Testis (tissue), 3 donors: ENCODE data around the gene PPP2R5B. TPM values are rescaled to one million over a fixed set of nuclear protein-coding genes. Genes with fewer than 3 reads are reported as not detected.

Experiments used
- DNase-seq: peaks from one replicate; pipeline ENCODE4 v3.0.0-alpha.2; 2019
- H3K27ac ChIP-seq, 2 donors: fragments of 200-600 bp; sonication (generic); one replicate each; pipeline ENCODE4 v1.5.1; 2019
- H3K27me3 ChIP-seq: fragments of 200-600 bp; sonication (generic); one replicate; pipeline ENCODE4 v1.5.1; 2019
- H3K36me3 ChIP-seq: fragments of 200-600 bp; sonication (generic); one replicate; pipeline ENCODE4 v1.5.1; 2017; ENCODE audit warnings: low read depth; ENCODE audit errors: missing control alignments
- H3K4me1 ChIP-seq: fragments of 200-600 bp; sonication (generic); one replicate; pipeline ENCODE4 v1.5.1; 2019
- H3K4me3 ChIP-seq, 2 donors: fragments of 200-600 bp; sonication (generic); one replicate each; pipeline ENCODE4 v1.5.1; 2017 to 2019
- H3K9me3 ChIP-seq: fragments of 200-600 bp; sonication (generic); one replicate; pipeline ENCODE4 v1.5.1; 2017
- POLR2A ChIP-seq: fragments of 450-650 bp; IDR thresholded peaks from one replicate; pipeline ENCODE4 v1.6.1; 2017; ENCODE audit warnings: antibody characterized with exemption, mild to moderate bottlenecking, moderate library complexity
- WGBS, 2 donors: methylation state at CpG; one replicate each; pipeline ENCODE4 v1.1.5; 2018; 5-methylcytosine and 5-hydroxymethylcytosine counted together
- intact Hi-C: fragments of 100-400 bp; cut with DNase I; formaldehyde crosslinking; loops from one replicate; pipeline ENCODE4 v1.15.1; 2023; ENCODE audit warnings: low total_unique reads
- polyA plus RNA-seq: library from polyadenylated mRNA; stranded (reverse); fragments of 350-450 nt; fragmentation: Illumina TruSeq; extraction: RNeasy Lipid Tissue Mini Kit (QIAGEN cat#74804); gene quantifications from one replicate; pipeline ENCODE4 v1.2.3, GENCODE V29; 2014; ENCODE audit warnings: low read depth, low replicate concordance; ENCODE audit not compliant: insufficient read depth
- total RNA-seq, 2 donors: library from RNA; depleted of rRNA; stranded (reverse); fragments of >200 nt; gene quantifications; one replicate each; pipeline ENCODE4 v1.2.3, GENCODE V29; 2016
- TF ChIP-seq, protein P1 (sequence below), 3 experiments: fragments of 450-650 bp in 2 of 3; fragments of 200-600 bp in 1 of 3; sonication (generic) in 1 of 3; IDR thresholded peaks; one replicate each; pipeline ENCODE4 v1.5.1; 2016 to 2019; ENCODE audit warnings: antibody characterized with exemption in 3 of 3, mild to moderate bottlenecking in 2 of 3, moderate library complexity in 1 of 3

The PPP2R5B gene
- total and polyA plus RNA-seq, 3 donors from 2014 or later = 9.9 to 26.2 (median 19.4) TPM

DNA sequence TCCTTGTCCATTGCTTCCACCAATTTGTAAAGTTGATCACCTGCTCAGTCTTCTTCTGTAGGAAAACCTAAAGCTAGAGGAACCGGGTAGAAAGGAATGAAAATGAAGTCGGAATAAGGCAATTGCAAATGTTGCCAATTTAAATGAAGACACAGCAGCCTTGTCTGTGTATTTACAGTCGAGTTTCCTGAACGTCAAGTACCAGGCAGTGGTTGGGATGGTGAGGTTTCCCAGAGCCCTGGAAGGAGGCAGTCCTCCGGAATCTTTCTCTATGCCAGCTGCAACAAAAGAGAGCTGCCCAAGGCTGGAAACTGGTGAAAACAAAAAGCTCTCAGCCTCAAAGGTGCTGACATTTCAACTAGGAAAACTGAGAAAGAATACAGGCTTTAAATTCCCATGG is 29.7 kb downstream of the PPP2R5B start:
- no peak for DNase-seq
- intact Hi-C loops = no loop called here
- Histone ChIP-seq H3K4me1 (no peaks in the 10 kb centered on the region), H3K36me3 (no peaks in the 10 kb centered on the region), H3K4me3 (no peak overlapping the region), H3K9me3 (no peaks in the 10 kb centered on the region), H3K27me3 (no peaks in the 10 kb centered on the region), H3K27ac (no peak overlapping the region)
- TF ChIP-seq POLR2A = no peak
- TF ChIP-seq, protein P1, sequence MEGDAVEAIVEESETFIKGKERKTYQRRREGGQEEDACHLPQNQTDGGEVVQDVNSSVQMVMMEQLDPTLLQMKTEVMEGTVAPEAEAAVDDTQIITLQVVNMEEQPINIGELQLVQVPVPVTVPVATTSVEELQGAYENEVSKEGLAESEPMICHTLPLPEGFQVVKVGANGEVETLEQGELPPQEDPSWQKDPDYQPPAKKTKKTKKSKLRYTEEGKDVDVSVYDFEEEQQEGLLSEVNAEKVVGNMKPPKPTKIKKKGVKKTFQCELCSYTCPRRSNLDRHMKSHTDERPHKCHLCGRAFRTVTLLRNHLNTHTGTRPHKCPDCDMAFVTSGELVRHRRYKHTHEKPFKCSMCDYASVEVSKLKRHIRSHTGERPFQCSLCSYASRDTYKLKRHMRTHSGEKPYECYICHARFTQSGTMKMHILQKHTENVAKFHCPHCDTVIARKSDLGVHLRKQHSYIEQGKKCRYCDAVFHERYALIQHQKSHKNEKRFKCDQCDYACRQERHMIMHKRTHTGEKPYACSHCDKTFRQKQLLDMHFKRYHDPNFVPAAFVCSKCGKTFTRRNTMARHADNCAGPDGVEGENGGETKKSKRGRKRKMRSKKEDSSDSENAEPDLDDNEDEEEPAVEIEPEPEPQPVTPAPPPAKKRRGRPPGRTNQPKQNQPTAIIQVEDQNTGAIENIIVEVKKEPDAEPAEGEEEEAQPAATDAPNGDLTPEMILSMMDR (IDR thresholded peaks at IDR 0.05) = no peak
- WGBS, 2 donors = 54 to 73% methylated on average over 4 to 5 of the region's 5 CpGs

DNA sequence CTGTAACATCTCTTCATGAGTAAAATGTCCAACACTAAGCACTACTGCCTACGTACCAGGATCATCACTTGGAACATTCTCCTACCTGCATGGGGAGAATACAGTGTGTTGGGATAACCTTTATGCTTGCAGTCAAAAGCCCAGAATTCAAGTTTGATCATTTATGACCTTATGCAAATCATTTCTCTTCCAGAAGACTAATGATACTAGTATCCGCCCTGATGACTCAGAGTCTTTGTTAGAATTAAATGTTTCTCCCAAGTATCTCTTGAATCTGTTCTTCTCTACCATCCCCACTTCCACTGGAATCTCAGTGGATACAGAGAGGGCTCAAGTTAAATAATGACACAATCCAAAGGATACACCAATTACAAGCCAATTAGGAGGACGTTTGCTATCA is 35.0 kb downstream of the PPP2R5B start:
- WGBS, 2 donors = 66 to 77% methylated on average over 3 of the region's 3 CpGs
- no peak for DNase-seq
- Histone ChIP-seq H3K4me3 (no peak overlapping the region), H3K27me3 (no peaks in the 10 kb centered on the region), H3K36me3 (no peaks in the 10 kb centered on the region), H3K9me3 (no peaks in the 10 kb centered on the region), H3K27ac (no peak overlapping the region), H3K4me1 (no peaks in the 10 kb centered on the region)
- intact Hi-C loops = no loop called here
- TF ChIP-seq POLR2A = no peak
- TF ChIP-seq, protein P1 (IDR thresholded peaks at IDR 0.05) = no peak

DNA sequence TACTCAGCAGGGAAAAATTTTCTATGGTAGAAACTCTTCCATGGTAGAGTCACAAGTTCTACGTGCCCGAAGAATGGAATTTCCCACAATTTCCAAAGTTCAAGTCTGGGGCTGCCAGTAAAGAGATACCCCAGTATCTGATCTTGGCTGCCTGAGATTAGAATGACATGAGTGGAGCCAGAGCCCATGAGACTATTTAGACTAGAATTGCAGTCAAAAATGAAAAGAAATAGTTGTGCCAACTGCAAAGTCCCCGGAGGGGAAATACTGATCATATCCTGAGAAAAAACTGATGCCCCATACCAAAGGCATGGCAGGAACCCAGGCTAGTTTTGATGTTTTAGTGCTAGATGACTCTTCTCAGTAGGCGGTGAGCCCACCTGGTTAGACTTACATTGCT is 36.2 kb downstream of the PPP2R5B start:
- H3K27ac ChIP-seq = no peak overlapping the region
- H3K4me3 ChIP-seq = no peak overlapping the region
- H3K27me3 ChIP-seq = no peaks in the 10 kb centered on the region
- WGBS, 2 donors = 71 to 74% methylated on average over 4 of the region's 4 CpGs
- no peak for DNase-seq
- H3K4me1 ChIP-seq = peaks cover 2% of the 10 kb centered on the region
- TF ChIP-seq POLR2A = no peak
- TF ChIP-seq, protein P1 (IDR thresholded peaks at IDR 0.05) = no peak
- no peaks in the 10 kb centered on the region for H3K9me3 ChIP-seq
- intact Hi-C loops = no loop called here
- no peaks in the 10 kb centered on the region for H3K36me3 ChIP-seq

DNA sequence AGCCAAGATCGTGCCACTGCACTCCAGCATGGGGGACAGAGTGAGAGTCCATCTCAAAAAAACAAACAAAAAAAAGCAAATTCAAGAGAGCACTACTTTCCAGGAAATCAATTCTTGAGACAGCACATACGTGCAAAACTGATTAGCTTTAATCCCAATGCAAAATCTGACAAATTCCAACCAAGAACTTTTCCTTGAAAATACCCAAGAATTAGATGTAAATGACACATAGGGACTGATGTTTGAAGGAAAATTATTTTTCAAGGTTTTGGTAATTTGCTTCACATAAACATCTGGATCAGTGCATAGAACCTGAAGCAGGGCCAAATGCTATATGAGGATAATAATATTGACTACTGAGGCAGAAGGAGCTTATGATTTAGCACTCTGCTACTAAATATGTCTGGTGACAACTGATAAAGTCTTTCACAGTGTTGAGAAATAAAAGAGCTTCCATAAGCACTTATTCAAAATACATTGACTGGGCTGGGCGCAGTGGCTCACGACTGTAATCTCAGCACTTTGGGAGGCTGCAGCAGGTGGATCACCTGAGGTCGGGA is 38.7 kb downstream of the PPP2R5B start:
- TF ChIP-seq, protein P1 (IDR thresholded peaks at IDR 0.05) = no peak
- TF ChIP-seq POLR2A = no peak
- H3K4me1 ChIP-seq = peaks cover 2% of the 10 kb centered on the region
- no peaks in the 10 kb centered on the region for H3K9me3 ChIP-seq
- H3K4me3 ChIP-seq = no peak overlapping the region
- WGBS, 2 donors = 81 to 86% methylated on average over 5 of the region's 5 CpGs
- intact Hi-C loops = no loop called here
- no peak for DNase-seq
- no peaks in the 10 kb centered on the region for H3K36me3 ChIP-seq
- H3K27ac ChIP-seq = no peak overlapping the region
- no peaks in the 10 kb centered on the region for H3K27me3 ChIP-seq

DNA sequence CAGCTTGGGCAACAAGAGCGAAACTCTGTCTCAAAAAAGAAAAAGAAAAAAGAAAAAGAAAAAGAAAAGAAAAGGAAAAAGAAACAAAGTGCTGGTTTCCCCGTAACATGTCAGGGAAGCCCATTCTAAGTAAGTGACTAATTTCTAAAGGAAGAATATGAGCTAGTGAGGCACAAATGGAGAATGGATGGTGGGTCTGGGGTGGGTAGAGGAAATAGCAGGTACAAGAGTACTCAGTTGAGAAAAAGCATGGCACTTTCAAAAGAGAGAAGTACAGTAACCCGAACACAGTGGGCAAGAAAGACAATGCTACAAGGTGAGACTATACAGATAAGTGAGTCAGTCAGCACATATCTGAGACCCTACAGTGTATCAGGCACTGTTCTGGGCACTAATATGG is 42.9 kb downstream of the PPP2R5B start:
- H3K9me3 ChIP-seq = no peaks in the 10 kb centered on the region
- H3K36me3 ChIP-seq = no peaks in the 10 kb centered on the region
- no peaks in the 10 kb centered on the region for H3K27me3 ChIP-seq
- H3K27ac ChIP-seq = no peak overlapping the region
- peaks cover 2% of the 10 kb centered on the region for H3K4me1 ChIP-seq
- intact Hi-C loops = no loop called here
- no peak for DNase-seq
- 82 to 92% methylated on average over 3 of the region's 3 CpGs for WGBS, 2 donors
- TF ChIP-seq, protein P1 (IDR thresholded peaks at IDR 0.05) = no peak
- no peak for TF ChIP-seq POLR2A
- no peak overlapping the region for H3K4me3 ChIP-seq
